Heart left ventricle (tissue), 16 donors: Measurements from ENCODE around the gene DNAAF8. TPM values are rescaled to one million over a fixed set of nuclear protein-coding genes. Genes with fewer than 3 reads are reported as not detected.

ENCODE experiments used
- ATAC-seq, 4 donors: fragments of 200-7000 bp; cut with Tn5 transposase; one replicate each; pipeline ENCODE4 v1.9.1; 2020 to 2022; ENCODE audit warnings: moderate library complexity in 4 of 4, mild to moderate bottlenecking in 3 of 4, moderate number of reproducible peaks in 1 of 4
- DNase-seq, 5 donors: peaks; one replicate each; pipeline ENCODE4 v3.0.0-alpha.2; 2020
- H3K27ac ChIP-seq, 12 donors: fragments of 200-600 bp; sonication (generic) in 4 of 12; one replicate each; pipeline versions ENCODE4 v1.5.0 to v1.8.0; 2016 to 2022; ENCODE audit warnings: mild to moderate bottlenecking in 2 of 12
- H3K27me3 ChIP-seq, 9 donors: fragments of 200-600 bp; sonication (generic) in 2 of 9; one replicate each; pipeline versions ENCODE4 v1.5.1 to v1.8.0; 2016 to 2022; ENCODE audit warnings: mild to moderate bottlenecking in 3 of 9
- H3K36me3 ChIP-seq, 9 donors: fragments of 200-600 bp; sonication (generic) in 2 of 9; one replicate each; pipeline versions ENCODE4 v1.5.0 to v1.8.0; 2018 to 2022; ENCODE audit warnings: mild to moderate bottlenecking in 2 of 9
- H3K4me1 ChIP-seq, 12 donors: fragments of 200-600 bp; sonication (generic) in 4 of 12; one replicate each; pipeline versions ENCODE4 v1.5.0 to v1.8.0; 2016 to 2022; ENCODE audit warnings: mild to moderate bottlenecking in 3 of 12
- H3K4me3 ChIP-seq, 12 donors: fragments of 200-600 bp; sonication (generic) in 4 of 12; one replicate each; pipeline versions ENCODE4 v1.5.0 to v1.8.0; 2017 to 2022; ENCODE audit warnings: mild to moderate bottlenecking in 9 of 12, moderate library complexity in 4 of 12
- H3K9me3 ChIP-seq, 12 donors: fragments of 200-600 bp; sonication (generic) in 4 of 12; one replicate each; pipeline versions ENCODE4 v1.5.0 to v1.8.0; 2016 to 2022; ENCODE audit warnings: mild to moderate bottlenecking in 1 of 12
- CTCF ChIP-seq, 12 donors: fragments of 200-600 bp; sonication (generic) in 4 of 12; IDR thresholded peaks; one replicate each; pipeline versions ENCODE4 v1.5.0 to v1.8.0; 2018 to 2022; ENCODE audit warnings: antibody characterized with exemption in 12 of 12, mild to moderate bottlenecking in 5 of 12
- POLR2A ChIP-seq, 2 donors: fragments of 450-650 bp; IDR thresholded peaks; one replicate each; pipeline ENCODE4 v1.6.1; 2017; ENCODE audit warnings: antibody characterized with exemption in 2 of 2, mild to moderate bottlenecking in 2 of 2, moderate library complexity in 2 of 2
- WGBS, 4 donors: extraction: QIAGEN DNeasy Blood & Tissue Kit in 2 of 4; methylation state at CpG; one replicate each; pipeline versions ENCODE4 v1.1.5 to v1.1.7; 2013 to 2018; 5-methylcytosine and 5-hydroxymethylcytosine counted together
- intact Hi-C, 10 donors: fragments of 100-400 bp; cut with DNase I; formaldehyde crosslinking; loops; one replicate each; pipeline versions ENCODE4 v1.11.1 to v1.14.2; 2022
- polyA plus RNA-seq, 2 donors: library from polyadenylated mRNA; stranded (reverse); fragments of 200-250 nt; gene quantifications; one replicate each; pipeline ENCODE4 v1.2.3, GENCODE V29; 2013
- total RNA-seq, 9 donors: library from RNA; depleted of rRNA in 2 of 9; stranded (reverse); fragments of >200 nt in 2 of 9; fragmentation: NEBNext Ultra II Directional in 3 of 9; extraction: Animal tissue kit (Norgen Biotek cat#: 25700) in 3 of 9; gene quantifications; one replicate each; pipeline versions ENCODE4 v1.1.0 to v1.2.4, GENCODE V29; 2016 to 2023
- donor health status: ischemic (EF 13 %, LVEDD 7.1; RV severe dilation, severe dysfunction).
- donor health status: healthy with polysubstance abuse.
- donor health status: DM: no; HTN: yes; CAD: no.
- donor health status: DM: no; HTN: no; CAD: no.
- donor health status: ischemic (EF 25% LVEDD 6.9; RV normal size, moderate dysfunction).
- donor health status: ischemic (EF 25% LVEDD 5.7; RV mildly dilated, moderate dysfunction).
- donor health status: healthy.
- donor health status: DM: yes; HTN: yes; CAD: no.
- donor health status: ischemic (EF 35%, LVEDD 5.7; RV mildly dilated, moderate dysfunction).
- donor health status: nonischemic (EF 11% LVEDD 7.7; RV severe dilation, severe dysfunction).
- donor health status: DM: yes; HTN: yes; CAD: no.
- donor health status: PGD.
- donor health status: ischemic (EF 29% LVEDD 5.4; RV normal size, mild dysfunction).
- donor health status: nonischemic (EF 23%, LVEDD 6.1; RV moderate dilation, normal function).

The DNAAF8 gene
- total and polyA plus RNA-seq, 11 donors: 0.34 to 3.4 (median 0.91) TPM

- WGBS, 4 donors: 64 to 75% (median 73%) methylated on average over 11 to 14 of the region's 14 CpGs
- no peaks in the 10 kb centered on the region for H3K27me3 ChIP-seq
- TF ChIP-seq POLR2A (IDR thresholded peaks at IDR 0.05) (no peak), CTCF (IDR thresholded peaks at IDR 0.05) (no peak)
- H3K9me3 ChIP-seq: no peaks in the 10 kb centered on the region
- H3K27ac ChIP-seq: no peak within 1 kb of the TSS
- H3K36me3 ChIP-seq: no peaks in the 10 kb centered on the region
- DNase-seq (no peak), ATAC-seq (peak in 2 of 4 donors; percentile 5 to 15)
- H3K4me1 ChIP-seq: no peaks in the 10 kb centered on the region
- intact Hi-C loops: no loop called here
- no peak within 1 kb of the TSS for H3K4me3 ChIP-seq
These were observed 53.5 kb downstream of the DNAAF8 start, which contains the start of gene SEPTIN12 for GRCh38 chr16:4787627-4788482. Gene SEPTIN12, minus strand, starts transcription at chr16:4788345. Its CDS starts 700 bp downstream, at chr16:4787645.

- no peak for DNase-seq
- 65 to 73% (median 67%) methylated on average over 9 of the region's 9 CpGs for WGBS, 4 donors
- no peak for TF ChIP-seq POLR2A (IDR thresholded peaks at IDR 0.05)
These were observed 54.2 kb downstream of the DNAAF8 start for GRCh38 chr16:4788489-4788889.

DNA sequence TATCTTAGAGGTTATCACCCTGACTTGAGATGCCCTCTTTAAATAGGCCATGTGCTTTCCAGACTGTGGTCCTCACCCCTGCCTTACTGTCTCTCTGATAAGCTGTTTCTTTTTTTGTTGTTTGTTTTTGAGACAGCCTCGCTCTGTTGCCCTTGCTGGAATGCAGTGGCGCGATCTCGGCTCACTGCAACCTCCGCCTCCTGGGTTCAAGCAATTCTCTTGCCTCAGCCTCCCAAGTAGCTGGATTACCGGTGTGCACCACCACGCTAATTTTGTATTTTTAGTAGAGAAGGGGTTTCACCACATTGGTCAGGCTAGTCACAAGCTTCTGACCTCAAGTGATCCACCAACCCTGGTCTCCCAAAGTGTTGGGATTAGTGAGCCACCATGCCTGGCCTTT is 54.6 kb downstream of the DNAAF8 start:
- intact Hi-C loops: no loop called here
- TF ChIP-seq POLR2A (IDR thresholded peaks at IDR 0.05) (no peak), CTCF (IDR thresholded peaks at IDR 0.05) (no peak)
- Histone ChIP-seq H3K4me3 (no peak overlapping the region), H3K27me3 (no peaks in the 10 kb centered on the region), H3K27ac (no peak overlapping the region), H3K4me1 (no peaks in the 10 kb centered on the region), H3K36me3 (no peaks in the 10 kb centered on the region), H3K9me3 (no peaks in the 10 kb centered on the region)
- ATAC-seq (no peak), DNase-seq (no peak)
- WGBS, 4 donors: 77 to 84% (median 81%) methylated on average over 7 of the region's 7 CpGs

More at GRCh38 chr16:4788489-4788889, 54.2 kb downstream of the DNAAF8 start:
- Histone ChIP-seq H3K27me3 (no peaks in the 10 kb centered on the region), H3K27ac (no peak overlapping the region), H3K4me1 (no peaks in the 10 kb centered on the region), H3K36me3 (no peaks in the 10 kb centered on the region), H3K9me3 (no peaks in the 10 kb centered on the region), H3K4me3 (no peak overlapping the region)
- no peak for ATAC-seq
- intact Hi-C loops: no loop called here

DNA sequence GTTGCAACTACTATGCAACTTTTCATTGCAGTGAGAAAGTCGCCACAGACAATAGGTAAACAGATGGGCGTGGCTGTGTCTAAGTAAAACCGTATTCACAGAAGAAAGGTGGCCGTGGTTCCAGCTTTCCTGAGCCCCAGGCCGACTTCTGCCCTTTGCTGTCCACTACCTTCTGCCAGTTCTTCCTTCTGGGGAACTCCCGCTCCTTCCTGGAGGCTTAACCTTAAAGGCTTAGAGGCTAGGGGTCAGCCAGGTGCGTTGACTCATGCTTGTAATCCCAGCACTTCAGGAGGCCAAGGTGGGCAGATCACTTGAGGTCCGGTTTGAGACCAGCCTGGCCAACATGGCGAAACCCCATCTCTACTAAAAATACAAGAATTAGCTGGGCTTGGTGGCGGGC is 55.9 kb downstream of the DNAAF8 start:
- TF ChIP-seq CTCF (IDR thresholded peaks at IDR 0.05) (no peak), POLR2A (IDR thresholded peaks at IDR 0.05) (no peak)
- H3K27ac ChIP-seq: no peak overlapping the region
- ATAC-seq: no peak
- no peaks in the 10 kb centered on the region for H3K36me3 ChIP-seq
- H3K4me3 ChIP-seq: no peak overlapping the region
- intact Hi-C loops: no loop called here
- no peaks in the 10 kb centered on the region for H3K27me3 ChIP-seq
- no peaks in the 10 kb centered on the region for H3K4me1 ChIP-seq
- 84 to 91% (median 87%) methylated on average over 10 of the region's 10 CpGs for WGBS, 4 donors
- H3K9me3 ChIP-seq: no peaks in the 10 kb centered on the region
- DNase-seq: no peak
